Heart left ventricle (tissue), 16 donors: ENCODE data around the gene MGAT3. TPM values are rescaled to one million over a fixed set of nuclear protein-coding genes. Genes with fewer than 3 reads are reported as not detected.
A peak's percentile ranks its signal among the peaks of the same experiment; 100 is the strongest.

Experiments
- ATAC-seq, 4 donors: fragments of 200-7000 bp; cut with Tn5 transposase; one replicate each; pipeline ENCODE4 v1.9.1; 2020 to 2022; ENCODE audit warnings: moderate library complexity in 4 of 4, mild to moderate bottlenecking in 3 of 4, moderate number of reproducible peaks in 1 of 4
- DNase-seq, 5 donors: peaks; one replicate each; pipeline ENCODE4 v3.0.0-alpha.2; 2020
- H3K27ac ChIP-seq, 12 donors: fragments of 200-600 bp; sonication (generic) in 4 of 12; one replicate each; pipeline versions ENCODE4 v1.5.0 to v1.8.0; 2016 to 2022; ENCODE audit warnings: mild to moderate bottlenecking in 2 of 12
- H3K27me3 ChIP-seq, 9 donors: fragments of 200-600 bp; sonication (generic) in 2 of 9; one replicate each; pipeline versions ENCODE4 v1.5.1 to v1.8.0; 2016 to 2022; ENCODE audit warnings: mild to moderate bottlenecking in 3 of 9
- H3K36me3 ChIP-seq, 9 donors: fragments of 200-600 bp; sonication (generic) in 2 of 9; one replicate each; pipeline versions ENCODE4 v1.5.0 to v1.8.0; 2018 to 2022; ENCODE audit warnings: mild to moderate bottlenecking in 2 of 9
- H3K4me1 ChIP-seq, 12 donors: fragments of 200-600 bp; sonication (generic) in 4 of 12; one replicate each; pipeline versions ENCODE4 v1.5.0 to v1.8.0; 2016 to 2022; ENCODE audit warnings: mild to moderate bottlenecking in 3 of 12
- H3K4me3 ChIP-seq, 12 donors: fragments of 200-600 bp; sonication (generic) in 4 of 12; one replicate each; pipeline versions ENCODE4 v1.5.0 to v1.8.0; 2017 to 2022; ENCODE audit warnings: mild to moderate bottlenecking in 9 of 12, moderate library complexity in 4 of 12
- H3K9me3 ChIP-seq, 12 donors: fragments of 200-600 bp; sonication (generic) in 4 of 12; one replicate each; pipeline versions ENCODE4 v1.5.0 to v1.8.0; 2016 to 2022; ENCODE audit warnings: mild to moderate bottlenecking in 1 of 12
- POLR2A ChIP-seq, 2 donors: fragments of 450-650 bp; IDR thresholded peaks; one replicate each; pipeline ENCODE4 v1.6.1; 2017; ENCODE audit warnings: antibody characterized with exemption in 2 of 2, mild to moderate bottlenecking in 2 of 2, moderate library complexity in 2 of 2
- WGBS, 4 donors: extraction: QIAGEN DNeasy Blood & Tissue Kit in 2 of 4; methylation state at CpG; one replicate each; pipeline versions ENCODE4 v1.1.5 to v1.1.7; 2013 to 2018; 5-methylcytosine and 5-hydroxymethylcytosine counted together
- intact Hi-C, 10 donors: fragments of 100-400 bp; cut with DNase I; formaldehyde crosslinking; loops; one replicate each; pipeline versions ENCODE4 v1.11.1 to v1.14.2; 2022
- polyA plus RNA-seq, 2 donors: library from polyadenylated mRNA; stranded (reverse); fragments of 200-250 nt; gene quantifications; one replicate each; pipeline ENCODE4 v1.2.3, GENCODE V29; 2013
- total RNA-seq, 9 donors: library from RNA; depleted of rRNA in 2 of 9; stranded (reverse); fragments of >200 nt in 2 of 9; fragmentation: NEBNext Ultra II Directional in 3 of 9; extraction: Animal tissue kit (Norgen Biotek cat#: 25700) in 3 of 9; gene quantifications; one replicate each; pipeline versions ENCODE4 v1.1.0 to v1.2.4, GENCODE V29; 2016 to 2023
- TF ChIP-seq, protein P1 (sequence below), 12 donors: fragments of 200-600 bp; sonication (generic) in 4 of 12; IDR thresholded peaks; one replicate each; pipeline versions ENCODE4 v1.5.0 to v1.8.0; 2018 to 2022; ENCODE audit warnings: antibody characterized with exemption in 12 of 12, mild to moderate bottlenecking in 5 of 12
- donor health status: ischemic (EF 13 %, LVEDD 7.1; RV severe dilation, severe dysfunction).
- donor health status: healthy with polysubstance abuse.
- donor health status: DM: no; HTN: yes; CAD: no.
- donor health status: DM: no; HTN: no; CAD: no.
- donor health status: ischemic (EF 25% LVEDD 6.9; RV normal size, moderate dysfunction).
- donor health status: ischemic (EF 25% LVEDD 5.7; RV mildly dilated, moderate dysfunction).
- donor health status: healthy.
- donor health status: DM: yes; HTN: yes; CAD: no.
- donor health status: ischemic (EF 35%, LVEDD 5.7; RV mildly dilated, moderate dysfunction).
- donor health status: nonischemic (EF 11% LVEDD 7.7; RV severe dilation, severe dysfunction).
- donor health status: DM: yes; HTN: yes; CAD: no.
- donor health status: PGD.
- donor health status: ischemic (EF 29% LVEDD 5.4; RV normal size, mild dysfunction).
- donor health status: nonischemic (EF 23%, LVEDD 6.1; RV moderate dilation, normal function).

The MGAT3 gene
- total and polyA plus RNA-seq, 11 donors = 2.2 to 9.9 (median 4.4) TPM

DNA sequence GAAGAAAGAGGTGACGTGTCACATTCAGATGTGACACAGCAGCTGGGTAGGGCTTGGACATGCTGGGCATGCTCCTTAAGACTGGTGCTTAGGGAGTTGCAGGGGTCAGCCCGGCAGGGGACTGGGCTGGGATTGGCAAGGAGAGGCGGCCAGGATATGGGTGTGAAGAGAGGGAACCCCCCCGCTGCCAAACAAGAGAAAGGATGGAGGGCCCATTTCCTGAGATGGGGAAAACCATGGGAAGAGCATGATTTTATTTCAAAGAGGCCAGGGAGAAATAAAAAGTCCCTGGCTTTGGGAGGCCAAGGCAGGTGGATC lies 68.8 kb downstream of the MGAT3 start:
- H3K9me3 ChIP-seq = no peaks in the 10 kb centered on the region
- 54 to 70% (median 65%) methylated on average over 4 of the region's 4 CpGs for WGBS, 4 donors
- H3K4me1 ChIP-seq = peaks cover 5 to 94% (median 77%) of the 10 kb centered on the region in 12 donors
- intact Hi-C loops = loop anchor here (5.0 to 10.0 kb wide), 9 partner anchors 33 to 353 kb away; partner anchors contain the start of genes RPL3 (in 4 of the 10) and SYNGR1 (in 4 of the 10)
- no peak for TF ChIP-seq POLR2A (IDR thresholded peaks at IDR 0.05)
- TF ChIP-seq, protein P1, sequence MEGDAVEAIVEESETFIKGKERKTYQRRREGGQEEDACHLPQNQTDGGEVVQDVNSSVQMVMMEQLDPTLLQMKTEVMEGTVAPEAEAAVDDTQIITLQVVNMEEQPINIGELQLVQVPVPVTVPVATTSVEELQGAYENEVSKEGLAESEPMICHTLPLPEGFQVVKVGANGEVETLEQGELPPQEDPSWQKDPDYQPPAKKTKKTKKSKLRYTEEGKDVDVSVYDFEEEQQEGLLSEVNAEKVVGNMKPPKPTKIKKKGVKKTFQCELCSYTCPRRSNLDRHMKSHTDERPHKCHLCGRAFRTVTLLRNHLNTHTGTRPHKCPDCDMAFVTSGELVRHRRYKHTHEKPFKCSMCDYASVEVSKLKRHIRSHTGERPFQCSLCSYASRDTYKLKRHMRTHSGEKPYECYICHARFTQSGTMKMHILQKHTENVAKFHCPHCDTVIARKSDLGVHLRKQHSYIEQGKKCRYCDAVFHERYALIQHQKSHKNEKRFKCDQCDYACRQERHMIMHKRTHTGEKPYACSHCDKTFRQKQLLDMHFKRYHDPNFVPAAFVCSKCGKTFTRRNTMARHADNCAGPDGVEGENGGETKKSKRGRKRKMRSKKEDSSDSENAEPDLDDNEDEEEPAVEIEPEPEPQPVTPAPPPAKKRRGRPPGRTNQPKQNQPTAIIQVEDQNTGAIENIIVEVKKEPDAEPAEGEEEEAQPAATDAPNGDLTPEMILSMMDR (IDR thresholded peaks at IDR 0.05) = no peak
- ATAC-seq (no peak), DNase-seq (no peak)
- peaks cover 9 to 75% (median 56%) of the 10 kb centered on the region in 9 donors for H3K36me3 ChIP-seq
- peak overlapping the region in 4 of 12 donors; percentile 3 to 97 (median 52) for H3K27ac ChIP-seq
- H3K27me3 ChIP-seq = no peaks in the 10 kb centered on the region
- H3K4me3 ChIP-seq = no peak overlapping the region

DNA sequence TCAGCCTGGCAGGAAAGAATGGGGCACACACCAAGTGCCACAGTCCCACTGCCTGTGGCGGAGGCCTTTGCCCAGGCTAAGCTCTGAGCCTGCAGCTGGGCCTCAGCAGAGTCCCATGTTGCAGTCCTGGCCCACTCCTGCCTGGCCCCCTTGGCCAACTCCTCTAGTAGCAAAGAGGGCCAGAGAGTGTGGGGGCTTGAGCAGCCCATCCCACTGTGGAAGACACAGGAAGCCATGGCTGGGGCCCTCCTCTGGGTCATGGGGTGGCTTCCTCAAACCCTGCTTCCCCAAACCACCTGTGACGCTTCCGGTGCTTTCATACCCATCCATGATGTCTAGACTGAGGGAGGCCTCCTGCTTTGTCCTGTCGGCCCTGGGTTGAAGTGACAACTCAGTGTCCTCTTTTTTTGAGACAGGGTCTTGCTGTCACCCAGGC lies 69.9 kb downstream of the MGAT3 start:
- H3K4me3 ChIP-seq = peak overlapping the region in 1 of 12 donors; percentile 3
- DNase-seq (peak in 1 of 5 donors; percentile 28), ATAC-seq (no peak)
- peak overlapping the region in 3 of 12 donors; percentile 14 to 97 (median 71) for H3K27ac ChIP-seq
- H3K4me1 ChIP-seq = peaks cover 7 to 100% (median 82%) of the 10 kb centered on the region in 12 donors
- no peaks in the 10 kb centered on the region for H3K9me3 ChIP-seq
- H3K27me3 ChIP-seq = no peaks in the 10 kb centered on the region
- intact Hi-C loops = loop anchor here (5.0 to 10.0 kb wide), 9 partner anchors 34 to 354 kb away; partner anchors contain the start of genes RPL3 (in 4 of the 10) and SYNGR1 (in 4 of the 10)
- TF ChIP-seq, protein P1 (IDR thresholded peaks at IDR 0.05) = no peak
- no peak for TF ChIP-seq POLR2A (IDR thresholded peaks at IDR 0.05)
- H3K36me3 ChIP-seq = peaks cover 4 to 73% (median 48%) of the 10 kb centered on the region in 9 donors
- WGBS, 4 donors = 71 to 88% (median 77%) methylated on average over 3 to 4 of the region's 4 CpGs

DNA sequence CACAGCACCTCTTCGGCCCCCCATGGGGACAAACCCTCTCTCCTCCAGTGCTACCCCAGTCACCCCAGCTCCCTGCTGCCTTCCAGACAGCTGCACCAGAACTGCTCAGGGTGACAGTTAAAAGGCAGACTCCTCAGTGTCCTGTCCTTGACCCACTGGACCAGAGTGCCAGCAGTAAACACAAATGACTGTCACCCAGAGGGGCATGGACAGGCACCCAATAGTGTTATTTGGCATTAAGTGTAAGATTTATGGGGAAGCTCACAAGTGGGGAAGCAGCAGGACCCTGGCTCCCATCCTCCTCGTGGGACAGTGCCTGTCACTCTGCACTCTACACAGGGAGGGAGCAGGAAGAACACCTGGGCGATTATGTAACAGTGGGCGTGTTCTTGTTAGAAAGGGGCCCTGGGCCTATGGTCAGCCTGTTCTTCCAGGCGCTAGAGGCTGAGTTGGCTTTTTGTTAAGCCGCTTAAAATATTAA lies 70.7 kb downstream of the MGAT3 start:
- H3K9me3 ChIP-seq = no peaks in the 10 kb centered on the region
- no peaks in the 10 kb centered on the region for H3K27me3 ChIP-seq
- WGBS, 4 donors = 63 to 86% (median 70%) methylated on average over 6 of the region's 6 CpGs
- TF ChIP-seq, protein P1 (IDR thresholded peaks at IDR 0.05) = no peak
- TF ChIP-seq POLR2A (IDR thresholded peaks at IDR 0.05) = no peak
- peaks cover under 1 to 65% (median 41%) of the 10 kb centered on the region in 9 donors for H3K36me3 ChIP-seq
- H3K27ac ChIP-seq = peak overlapping the region in 5 of 12 donors; percentile 11 to 76 (median 44)
- DNase-seq (peak in 1 of 5 donors; percentile 25), ATAC-seq (no peak)
- H3K4me3 ChIP-seq = no peak overlapping the region
- intact Hi-C loops = loop anchor here (5.0 to 10.0 kb wide), 9 partner anchors 35 to 355 kb away; partner anchors contain the start of genes RPL3 (in 4 of the 10) and SYNGR1 (in 4 of the 10)
- H3K4me1 ChIP-seq = peaks cover 7 to 95% (median 77%) of the 10 kb centered on the region in 12 donors

DNA sequence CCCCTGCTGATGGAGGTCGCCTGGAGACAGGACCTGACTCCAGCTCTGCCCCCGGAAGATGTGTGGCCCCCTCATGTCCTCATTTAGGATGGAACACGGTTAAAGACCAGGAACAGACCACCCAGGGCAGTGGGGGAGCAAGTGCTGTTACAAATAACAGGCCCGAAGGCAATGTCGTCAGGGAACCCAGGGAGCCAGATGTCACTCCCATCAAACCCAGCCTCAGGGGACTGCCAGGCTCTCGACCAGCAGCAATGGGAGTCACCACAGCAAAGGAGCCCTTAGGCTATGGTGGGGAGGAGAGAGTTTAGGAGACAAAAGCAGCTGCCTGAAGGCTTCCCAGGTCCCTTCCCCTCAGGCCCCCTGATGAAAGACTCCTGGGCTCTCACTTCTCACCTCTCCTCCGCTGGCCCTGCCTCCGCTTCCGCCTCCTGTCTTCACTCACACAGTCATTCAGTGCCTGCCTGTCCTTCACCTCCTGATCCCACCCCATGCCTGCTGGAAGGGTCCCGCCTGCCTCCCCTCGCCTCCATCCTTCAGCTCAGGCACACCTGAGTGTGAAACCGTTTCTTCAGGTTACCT lies 71.4 kb downstream of the MGAT3 start:
- H3K4me1 ChIP-seq = peaks cover 7 to 89% (median 71%) of the 10 kb centered on the region in 12 donors
- DNase-seq (peak in 1 of 5 donors; percentile 28), ATAC-seq (no peak)
- H3K27ac ChIP-seq = peak overlapping the region in 5 of 12 donors; percentile 11 to 76 (median 44)
- no peaks in the 10 kb centered on the region for H3K9me3 ChIP-seq
- intact Hi-C loops = loop anchor here (2.0 to 10.0 kb wide), 13 partner anchors 31 to 356 kb away; partner anchors contain the start of genes RPL3 (in 5 of the 10) and SYNGR1 (in 4 of the 10)
- peak overlapping the region in 1 of 12 donors; percentile 41 for H3K4me3 ChIP-seq
- no peaks in the 10 kb centered on the region for H3K27me3 ChIP-seq
- peaks cover 0 to 58% (median 34%) of the 10 kb centered on the region in 9 donors for H3K36me3 ChIP-seq
- TF ChIP-seq, protein P1 (IDR thresholded peaks at IDR 0.05) = no peak
- no peak for TF ChIP-seq POLR2A (IDR thresholded peaks at IDR 0.05)
- WGBS, 4 donors = 69 to 76% (median 71%) methylated on average over 9 to 12 of the region's 12 CpGs
